NCI-H1417 treated with DMSO at 0.1 percent for 48 hours (cell line): ENCODE data around the gene SMIM35.
A peak's percentile ranks its signal among the peaks of the same experiment; 100 is the strongest.

ENCODE experiments used
- DNase-seq: peaks from one replicate; lab custom pipeline; 2025; lab: John Stamatoyannopoulos, UW

The SMIM35 gene

GRCh38 chr11:118086913-118087768, at the start of gene SMIM35:
SMIM35 (minus strand) TSS chr11:118086963; CDS start chr11:118086757, 206 bp downstream.
- peak; percentile 31 for DNase-seq

- no peak for DNase-seq
Measured at GRCh38 chr11:118136341-118136740, 49.6 kb upstream of the SMIM35 start.

- DNase-seq = no peak
Measured at GRCh38 chr11:118135796-118136165, 49.0 kb upstream of the SMIM35 start.

- DNase-seq = no peak
Measured at GRCh38 chr11:118135051-118135795, 48.5 kb upstream of the SMIM35 start.

GRCh38 chr11:118133816-118134215, 47.1 kb upstream of the SMIM35 start:
- DNase-seq = no peak

- DNase-seq = no peak
Measured at GRCh38 chr11:118132385-118133151, 45.8 kb upstream of the SMIM35 start.

- DNase-seq = no peak
Measured at GRCh38 chr11:118129471-118130172, 42.9 kb upstream of the SMIM35 start.

- no peak for DNase-seq
Measured at GRCh38 chr11:118128721-118129470, 42.1 kb upstream of the SMIM35 start.

- DNase-seq = no peak
Measured at GRCh38 chr11:118128310-118128709, 41.5 kb upstream of the SMIM35 start.

GRCh38 chr11:118126082-118126838, 39.5 kb upstream of the SMIM35 start:
- no peak for DNase-seq

- no peak for DNase-seq
Measured at GRCh38 chr11:118124929-118125535, 38.3 kb upstream of the SMIM35 start.

- no peak for DNase-seq
Measured at GRCh38 chr11:118120793-118121192, 34.0 kb upstream of the SMIM35 start.

- DNase-seq = no peak
Measured at GRCh38 chr11:118117790-118118601, 31.2 kb upstream of the SMIM35 start.

GRCh38 chr11:118115048-118115447, 28.3 kb upstream of the SMIM35 start:
- no peak for DNase-seq

- no peak for DNase-seq
Measured at GRCh38 chr11:118114266-118114665, 27.5 kb upstream of the SMIM35 start.

- no peak for DNase-seq
Measured at GRCh38 chr11:118112711-118113430, 26.1 kb upstream of the SMIM35 start.

GRCh38 chr11:118111744-118112035, 24.9 kb upstream of the SMIM35 start:
- no peak for DNase-seq

GRCh38 chr11:118111019-118111743, 24.4 kb upstream of the SMIM35 start:
- DNase-seq = no peak
